GM12878 (cell line): Measurements from ENCODE around the gene ATXN7L1.
"Not testable (repeated sequence)": the region's sequence is repeated elsewhere in the genome, so short reads cannot be mapped to it uniquely, and the experiment has no call there.

Experiments used
- EZH2 ChIP-seq: IDR thresholded peaks from 2 replicates; pipeline ENCODE4 v1.6.1; 2012; ENCODE audit warnings: low read depth, mild to moderate bottlenecking, control low read depth, inconsistent platforms, low read length, borderline replicate concordance; ENCODE audit not compliant: control insufficient read depth
- NRF1 ChIP-seq: conservative IDR thresholded peaks from 2 replicates; pipeline ENCODE4 v1.6.1; 2011; ENCODE audit warnings: mild to moderate bottlenecking, low read depth, low read length, improper control_type of control experiment
- TAF1 ChIP-seq: IDR thresholded peaks from 2 replicates; pipeline ENCODE4 v1.6.1; 2011; ENCODE audit warnings: mild to moderate bottlenecking, low read depth, low read length, borderline replicate concordance

GRCh38 chr7:105883179-105883578 lies 6.8 kb upstream of the ATXN7L1 start:
- not testable (repeated sequence) for TF ChIP-seq EZH2, TAF1, NRF1
